Activated CD8-positive, alpha-beta memory T cell treated with anti-CD3 and anti-CD28 coated beads, Interleukin-2, amount 50 U/mL, for 24 hours (primary cell): ENCODE data around the gene CBLN3.
"Not testable (repeated sequence)": the region's sequence is repeated elsewhere in the genome, so short reads cannot be mapped to it uniquely, and the experiment has no call there.

ENCODE experiments used
- DNase-seq: peaks from one replicate; pipeline ENCODE4 v3.0.0-alpha.2; 2020; ENCODE audit errors: extremely low read depth

The CBLN3 gene

GRCh38 chr14:24403294-24403998, 26.0 kb downstream of the CBLN3 start:
- no peak for DNase-seq

DNA sequence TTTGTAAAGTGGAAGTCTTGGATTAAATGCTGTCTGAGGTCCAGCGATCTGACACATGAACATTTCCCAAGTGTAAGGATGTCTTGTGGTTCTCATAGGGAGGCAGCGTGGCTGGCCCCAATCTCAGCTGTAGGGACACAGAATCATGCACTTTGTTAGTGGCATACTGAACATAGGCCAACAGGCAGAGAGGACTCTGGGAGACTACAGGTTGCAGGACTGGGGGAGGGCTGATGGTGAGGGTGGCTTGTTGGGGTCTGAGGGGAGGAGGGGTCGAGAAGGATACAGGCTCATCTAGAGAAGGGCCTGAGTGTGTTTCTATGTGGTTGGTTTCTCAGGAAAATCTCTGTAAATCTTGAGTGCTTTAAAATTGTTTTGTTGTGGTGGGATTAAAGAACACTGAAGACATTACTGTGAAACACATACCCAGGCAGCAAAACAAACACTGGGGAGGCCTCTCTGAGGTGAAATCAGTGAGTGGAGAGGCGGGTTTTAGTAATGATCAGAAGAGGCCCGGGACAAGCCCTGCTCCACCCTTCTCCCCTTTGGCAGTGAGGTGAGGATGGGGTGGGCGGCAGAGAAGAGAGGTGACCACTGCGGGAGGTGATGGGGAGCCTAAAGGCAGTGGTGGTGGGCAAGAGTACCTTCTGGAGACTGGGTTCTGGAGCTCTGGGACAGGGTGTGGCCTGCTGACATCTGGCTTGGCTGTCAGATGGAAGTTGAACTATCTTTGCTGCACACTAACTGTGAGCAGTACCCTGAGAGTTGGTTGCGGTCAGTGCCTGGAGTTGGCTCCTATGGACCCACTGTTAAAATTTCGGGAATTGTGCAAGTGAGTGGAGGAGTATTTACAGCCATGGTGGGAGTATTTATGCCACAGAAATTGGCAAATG, 27.4 kb downstream of the CBLN3 start:
- DNase-seq: no peak

- no peak for DNase-seq
These were observed 29.3 kb downstream of the CBLN3 start for GRCh38 chr14:24399999-24400718.

GRCh38 chr14:24399447-24399822, 30.0 kb downstream of the CBLN3 start:
- no peak for DNase-seq

GRCh38 chr14:24398653-24399446, 30.6 kb downstream of the CBLN3 start, which contains the start of gene NYNRIN:
TSS of gene NYNRIN (plus strand) at chr14:24399003. CDS start at chr14:24399247, 244 bp downstream.
- no peak for DNase-seq

DNA sequence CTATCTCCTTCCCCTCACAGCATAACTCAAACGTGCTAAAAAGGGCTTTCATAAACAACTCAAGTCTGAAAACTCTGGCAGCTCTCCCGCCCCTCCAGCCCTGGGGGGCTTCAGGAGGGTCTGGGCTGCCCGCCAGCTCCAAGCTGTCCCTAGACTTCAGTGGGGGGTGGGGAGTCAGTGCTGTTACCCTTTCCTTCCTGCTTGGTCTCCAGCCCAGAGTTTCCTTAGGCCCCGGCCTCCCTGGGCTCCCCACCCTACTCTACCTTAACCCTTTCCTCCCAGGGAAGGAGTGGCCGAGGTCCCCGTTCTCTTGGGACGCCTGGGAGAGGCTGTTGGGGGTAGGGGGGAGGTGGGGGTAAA, 31.2 kb downstream of the CBLN3 start:
- DNase-seq: no peak

- DNase-seq: no peak
These were observed 31.7 kb downstream of the CBLN3 start for GRCh38 chr14:24397639-24398292.

DNA sequence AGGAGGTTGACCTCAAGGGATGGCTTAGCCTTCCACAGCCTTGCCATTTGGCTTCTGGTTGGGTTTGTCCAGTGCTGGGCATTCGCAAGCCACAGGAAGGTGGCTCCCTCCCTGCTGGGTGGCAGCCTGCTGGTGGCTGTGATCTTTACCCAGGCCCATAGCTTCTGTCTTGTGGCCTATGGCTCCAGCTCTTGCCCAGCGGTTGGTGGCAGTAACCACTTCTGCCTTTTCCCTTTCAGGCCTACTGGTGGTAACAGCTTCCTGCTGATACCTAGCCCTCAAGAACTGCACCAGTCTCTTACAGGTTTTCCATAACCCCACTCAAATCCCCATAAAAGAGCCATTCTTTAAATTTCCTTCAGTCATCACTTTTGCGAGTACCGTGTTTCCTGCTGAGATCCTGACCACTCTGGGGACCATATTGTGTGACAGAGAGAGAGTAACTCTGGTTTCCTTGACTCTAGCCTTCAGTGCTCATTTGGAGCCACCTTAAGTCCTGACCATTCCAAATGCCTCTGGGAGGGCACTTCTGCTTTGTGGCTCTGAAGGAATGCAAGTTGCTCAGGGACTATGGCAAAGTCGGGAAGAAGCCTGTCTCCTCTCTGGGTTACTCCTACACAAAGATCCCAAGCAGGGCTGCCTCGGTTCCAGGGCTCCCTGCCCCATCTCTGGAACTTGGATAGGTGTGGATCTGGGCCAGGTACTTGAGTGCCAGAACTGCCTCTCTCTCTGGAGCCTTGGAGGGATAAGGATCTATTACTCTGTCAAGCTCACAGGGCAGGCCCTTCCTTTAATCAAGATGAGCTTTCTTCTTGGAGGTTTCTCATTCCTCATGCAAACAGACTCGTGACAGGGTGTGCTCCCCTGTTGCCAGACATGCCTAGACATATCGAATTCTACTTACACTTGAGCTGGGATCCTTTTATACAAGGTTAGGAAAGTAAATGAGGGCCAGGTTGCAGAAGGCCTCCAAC, 33.6 kb downstream of the CBLN3 start:
- DNase-seq: no peak

GRCh38 chr14:24394275-24394674, 35.2 kb downstream of the CBLN3 start:
- DNase-seq: no peak

DNA sequence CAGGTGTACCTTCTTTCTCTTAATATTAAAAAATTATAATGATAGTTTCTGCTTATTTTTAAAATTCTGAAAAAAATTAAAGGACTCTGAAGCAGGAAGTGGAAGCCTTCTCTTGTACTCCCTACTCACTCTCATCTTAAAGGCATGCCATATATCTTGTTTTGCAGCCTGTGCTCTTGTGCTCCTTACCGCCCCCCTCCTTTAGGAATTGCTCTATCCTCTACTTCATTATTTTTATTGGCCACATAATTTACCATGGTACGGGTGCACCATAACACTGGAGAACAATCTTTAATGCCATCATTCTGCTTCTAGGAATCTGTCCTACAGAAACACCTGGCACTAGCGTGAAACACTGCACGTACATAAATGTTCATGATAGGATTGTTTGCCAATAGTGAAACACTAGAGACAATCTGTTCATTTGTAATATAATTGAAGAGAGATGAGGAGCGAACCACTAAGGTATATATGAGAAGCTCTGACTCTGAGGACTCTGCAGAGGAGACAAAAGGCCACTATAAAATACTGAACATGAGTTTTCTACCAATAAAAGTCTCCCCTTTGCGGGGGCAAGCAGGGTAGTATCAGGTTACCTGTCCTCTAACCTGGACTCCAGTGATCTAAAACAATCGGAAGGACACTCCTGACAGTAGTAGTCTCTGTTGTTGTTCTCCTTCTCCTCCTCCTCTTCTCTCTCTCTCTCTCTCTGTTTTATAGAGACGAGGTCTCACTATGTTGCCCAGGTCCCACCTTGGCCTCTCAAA, 37.0 kb downstream of the CBLN3 start:
- DNase-seq: no peak

GRCh38 chr14:24390701-24391468, 38.6 kb downstream of the CBLN3 start:
- DNase-seq: no peak

GRCh38 chr14:24389226-24389848, 40.1 kb downstream of the CBLN3 start:
- DNase-seq: no peak

DNA sequence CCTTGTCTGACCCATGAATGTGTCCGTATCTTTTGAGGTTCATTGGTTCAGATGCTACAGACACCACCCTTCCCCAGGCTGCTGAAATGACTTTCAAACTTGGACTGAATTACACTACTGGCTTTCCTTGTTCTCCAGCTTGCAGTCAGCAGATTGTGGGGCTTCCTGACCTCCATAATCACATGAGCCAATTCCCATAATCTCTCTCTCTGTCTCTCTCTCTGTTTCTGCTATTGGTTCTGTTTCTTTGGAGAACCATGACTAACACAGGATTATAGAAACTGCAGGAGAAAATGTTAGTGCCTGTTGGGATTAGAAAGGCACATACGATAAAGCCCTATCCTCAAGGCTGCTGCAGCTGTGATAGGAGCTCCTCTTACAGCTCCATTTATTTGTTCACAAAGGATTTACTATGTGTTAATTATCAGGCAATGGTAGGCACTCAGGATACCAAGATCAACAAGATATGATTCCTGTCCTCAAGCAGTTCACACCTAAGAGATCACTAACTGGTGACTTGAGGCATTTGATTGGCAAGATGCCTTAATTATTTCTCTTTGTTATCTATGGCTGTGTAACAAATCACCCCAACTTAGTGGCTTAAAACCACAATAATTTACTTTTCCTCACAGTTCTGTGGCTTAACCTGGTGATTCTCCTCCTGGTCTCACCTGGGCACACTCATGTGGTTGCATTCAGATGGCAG, 40.8 kb downstream of the CBLN3 start:
- no peak for DNase-seq

- not testable (repeated sequence) for DNase-seq
These were observed 41.9 kb downstream of the CBLN3 start for GRCh38 chr14:24387579-24387978.

GRCh38 chr14:24387009-24387345, 42.5 kb downstream of the CBLN3 start:
- DNase-seq: no peak

DNA sequence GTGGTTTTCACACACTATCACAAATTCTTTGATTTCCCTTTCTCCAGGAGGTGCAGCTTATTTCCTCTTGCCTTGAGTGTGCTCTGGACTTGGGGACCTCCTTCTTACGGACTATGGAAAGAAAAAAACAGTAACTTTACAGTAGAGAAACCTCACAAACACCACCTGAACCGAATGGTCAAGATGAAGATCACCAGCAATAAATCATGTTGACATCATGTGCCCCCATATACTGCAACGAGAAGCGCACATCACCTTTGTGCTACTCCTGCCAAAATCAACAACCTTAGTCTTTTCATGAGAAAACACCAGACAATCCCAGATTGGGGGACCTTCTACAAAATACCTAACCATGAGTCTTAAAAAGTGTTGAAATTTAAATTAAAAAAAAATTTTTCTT, 43.9 kb downstream of the CBLN3 start:
- no peak for DNase-seq

DNA sequence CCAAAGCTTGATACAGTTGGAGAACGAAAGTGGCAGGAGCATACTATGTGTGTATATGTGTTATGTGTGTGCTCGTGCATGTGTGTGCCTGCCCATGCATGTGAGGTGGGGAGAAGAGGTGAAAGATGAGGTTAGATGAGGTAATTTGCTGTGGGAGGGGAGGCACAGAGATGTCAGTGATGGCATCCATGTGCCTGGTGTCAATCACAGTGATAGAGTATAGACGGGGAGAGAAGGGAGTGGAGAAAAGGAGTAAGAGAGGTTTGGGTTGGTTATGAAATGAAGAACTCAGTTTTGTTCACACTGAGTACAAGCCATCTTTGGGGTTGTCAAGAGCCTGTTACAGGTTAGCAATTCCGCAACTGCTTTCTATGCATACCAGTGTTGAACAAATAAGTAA, 45.3 kb downstream of the CBLN3 start:
- no peak for DNase-seq

DNA sequence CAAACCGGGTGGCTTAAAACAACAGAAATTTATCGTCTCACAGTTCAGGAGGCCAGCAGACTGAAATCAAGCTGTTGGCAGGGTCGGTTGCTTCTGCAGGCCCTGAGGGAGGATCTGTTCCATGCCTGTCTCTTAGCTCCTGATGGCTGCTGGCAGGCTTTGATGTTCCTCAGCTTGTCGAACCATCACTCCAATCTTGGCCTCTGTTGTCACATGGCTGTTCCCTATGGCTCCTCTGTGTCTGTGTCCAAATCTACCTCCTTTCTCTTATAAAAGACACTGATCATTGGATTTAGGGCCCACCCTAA, 47.5 kb downstream of the CBLN3 start:
- DNase-seq: no peak
